GM12891 (cell line): Measurements from ENCODE around the gene SMPX.

ENCODE experiments used
- DNase-seq: peaks from one replicate; pipeline ENCODE4 v3.0.0; 2011; ENCODE audit warnings: low spot score; ENCODE audit not compliant: insufficient read length
- FAIRE-seq: peaks from 2 replicates; lab custom pipeline; 2011; peaks lifted over from hg19 to GRCh38; lab: Jason Lieb, UNC
- PAX5 ChIP-seq: IDR thresholded peaks from 2 replicates; pipeline ENCODE4 v1.6.1; 2011; ENCODE audit warnings: low read length, moderate library complexity, mild to moderate bottlenecking; ENCODE audit not compliant: insufficient read depth, severe bottlenecking
- POLR2A ChIP-seq: IDR thresholded peaks from 2 replicates; pipeline ENCODE4 v1.6.1; 2011; ENCODE audit warnings: low read depth, low read length, control low read depth
- POLR2AphosphoS5 ChIP-seq: IDR thresholded peaks from 2 replicates; pipeline ENCODE4 v1.6.1; 2011; ENCODE audit warnings: low read depth, low read length, control low read depth
- POU2F2 ChIP-seq: IDR thresholded peaks from 2 replicates; pipeline ENCODE4 v1.6.1; 2011; ENCODE audit warnings: low read depth, mild to moderate bottlenecking, control low read depth, low read length, moderate library complexity
- SPI1 ChIP-seq: IDR thresholded peaks from 2 replicates; pipeline ENCODE4 v1.6.1; 2011; ENCODE audit warnings: low read depth, low read length, control low read depth
- TAF1 ChIP-seq: IDR thresholded peaks from 2 replicates; pipeline ENCODE4 v1.6.1; 2011; ENCODE audit warnings: low read depth, low read length, control low read depth

The SMPX gene

GRCh38 chrX:21744060-21744459 lies 13.9 kb downstream of the SMPX start:
- DNase-seq = no peak
- TF ChIP-seq TAF1 (no peak), POLR2A (no peak), POLR2AphosphoS5 (no peak), SPI1 (no peak), PAX5 (no peak), POU2F2 (no peak)
- FAIRE-seq = no peak

GRCh38 chrX:21741869-21742701 lies 15.8 kb downstream of the SMPX start:
- no peak for TF ChIP-seq POLR2AphosphoS5
- no peak for TF ChIP-seq PAX5
- TF ChIP-seq TAF1 = no peak
- TF ChIP-seq SPI1 = no peak
- no peak for TF ChIP-seq POU2F2
- no peak for DNase-seq
- FAIRE-seq = no peak

- DNase-seq (no peak), FAIRE-seq (no peak)
- TF ChIP-seq SPI1 (no peak), POU2F2 (no peak), POLR2AphosphoS5 (no peak), TAF1 (no peak), PAX5 (no peak), POLR2A (no peak)
Observed at GRCh38 chrX:21741364-21741763, 16.6 kb downstream of the SMPX start.

GRCh38 chrX:21740329-21741274 lies 17.3 kb downstream of the SMPX start:
- no peak for FAIRE-seq
- DNase-seq = no peak
- TF ChIP-seq POLR2A = no peak
- TF ChIP-seq TAF1 = no peak
- TF ChIP-seq SPI1 = no peak
- TF ChIP-seq POLR2AphosphoS5 = no peak
- TF ChIP-seq POU2F2 = no peak
- TF ChIP-seq PAX5 = no peak

GRCh38 chrX:21738950-21739287 lies 19.0 kb downstream of the SMPX start:
- FAIRE-seq = no peak
- TF ChIP-seq TAF1 (no peak), POLR2AphosphoS5 (no peak), POU2F2 (no peak), SPI1 (no peak), POLR2A (no peak), PAX5 (no peak)

GRCh38 chrX:21738210-21738949 lies 19.5 kb downstream of the SMPX start:
- no peak for FAIRE-seq
- DNase-seq = no peak
- TF ChIP-seq SPI1 (no peak), POU2F2 (no peak), TAF1 (no peak), PAX5 (no peak), POLR2AphosphoS5 (no peak), POLR2A (no peak)

More at GRCh38 chrX:21738950-21739287, 19.0 kb downstream of the SMPX start:
- no peak for DNase-seq

GRCh38 chrX:21735768-21736127 lies 22.2 kb downstream of the SMPX start:
- no peak for TF ChIP-seq TAF1
- TF ChIP-seq POLR2AphosphoS5 = no peak
- TF ChIP-seq POU2F2 = no peak
- TF ChIP-seq PAX5 = no peak
- TF ChIP-seq SPI1 = no peak
- TF ChIP-seq POLR2A = no peak
- FAIRE-seq = no peak

GRCh38 chrX:21735038-21735767 lies 22.7 kb downstream of the SMPX start:
- TF ChIP-seq PAX5 = no peak
- TF ChIP-seq POLR2A = no peak
- TF ChIP-seq SPI1 = no peak
- TF ChIP-seq TAF1 = no peak
- no peak for TF ChIP-seq POLR2AphosphoS5
- TF ChIP-seq POU2F2 = no peak
- DNase-seq = no peak
- FAIRE-seq = no peak

More at GRCh38 chrX:21735768-21736127, 22.2 kb downstream of the SMPX start:
- no peak for DNase-seq
